Thyroid gland (tissue), 4 donors: ENCODE results near the gene CCDC116. TPM values are rescaled to one million over a fixed set of nuclear protein-coding genes. Genes with fewer than 3 reads are reported as not detected.

ENCODE experiments used
- DNase-seq, 2 donors: peaks; one replicate each; pipeline ENCODE4 v3.0.0-alpha.2; 2019
- H3K27ac ChIP-seq, 3 donors: fragments of 200-600 bp; sonication (generic); 1 replicate in 2 of 3; 2 replicates in 1 of 3; pipeline ENCODE4 v1.5.1; 2016 to 2019; ENCODE audit warnings: mild to moderate bottlenecking in 1 of 3, moderate library complexity in 1 of 3
- H3K27me3 ChIP-seq: fragments of 200-600 bp; sonication (generic); one replicate; pipeline ENCODE4 v1.5.1; 2019
- H3K36me3 ChIP-seq, 2 donors: fragments of 200-600 bp; sonication (generic); one replicate each; pipeline ENCODE4 v1.5.1; 2016 to 2019
- H3K4me1 ChIP-seq, 2 donors: fragments of 200-600 bp; sonication (generic); one replicate each; pipeline ENCODE4 v1.5.1; 2017 to 2019
- H3K4me3 ChIP-seq, 3 donors: fragments of 200-600 bp; sonication (generic); replicated peaks in 1 of 3; 1 replicate in 2 of 3; 2 replicates in 1 of 3; pipeline ENCODE4 v1.5.1; 2016; ENCODE audit warnings: mild to moderate bottlenecking in 1 of 3
- H3K9me3 ChIP-seq: fragments of 200-600 bp; sonication (generic); one replicate; pipeline ENCODE4 v1.5.1; 2017
- POLR2A ChIP-seq, 2 donors: fragments of 450-650 bp; IDR thresholded peaks; one replicate each; pipeline ENCODE4 v1.6.1; 2017; ENCODE audit warnings: antibody characterized with exemption in 2 of 2, mild to moderate bottlenecking in 2 of 2, moderate library complexity in 1 of 2
- WGBS, 2 donors: methylation state at CpG; one replicate each; pipeline ENCODE4 v1.1.5; 2017; 5-methylcytosine and 5-hydroxymethylcytosine counted together
- intact Hi-C: fragments of 100-400 bp; cut with DNase I; formaldehyde crosslinking; loops from one replicate; pipeline ENCODE4 v1.15.1; 2023
- microRNA counts, 2 donors: library from miRNA; unstranded; fragments of <30 nt; microRNA quantifications; one replicate each; lab custom pipeline; 2016 to 2017
- microRNA-seq: library from miRNA; unstranded; fragments of <30 nt; microRNA quantifications from one replicate; pipeline ENCODE4, GENCODE V29; 2016
- small RNA-seq: library from RNA; depleted of rRNA; stranded (forward); fragments of <200 nt; gene quantifications from one replicate; pipeline ENCODE3, GENCODE V24; 2016
- total RNA-seq, 4 donors: library from RNA; depleted of rRNA; stranded (reverse); fragments of >200 nt; gene quantifications; one replicate each; pipeline ENCODE4 v1.2.3, GENCODE V29; 2016
- TF ChIP-seq, protein P1 (sequence below), 6 experiments: fragments of 200-600 bp in 3 of 6; fragments of 450-650 bp in 3 of 6; sonication (generic) in 3 of 6; IDR thresholded peaks; one replicate each; pipeline ENCODE4 v1.5.1; 2016 to 2019; ENCODE audit warnings: antibody characterized with exemption in 6 of 6, mild to moderate bottlenecking in 2 of 6, inconsistent platforms in 1 of 6, moderate library complexity in 1 of 6

The CCDC116 gene
- total RNA-seq, 4 donors from 2014 or later: 0.27 to 1.6 (median 0.74) TPM

DNA sequence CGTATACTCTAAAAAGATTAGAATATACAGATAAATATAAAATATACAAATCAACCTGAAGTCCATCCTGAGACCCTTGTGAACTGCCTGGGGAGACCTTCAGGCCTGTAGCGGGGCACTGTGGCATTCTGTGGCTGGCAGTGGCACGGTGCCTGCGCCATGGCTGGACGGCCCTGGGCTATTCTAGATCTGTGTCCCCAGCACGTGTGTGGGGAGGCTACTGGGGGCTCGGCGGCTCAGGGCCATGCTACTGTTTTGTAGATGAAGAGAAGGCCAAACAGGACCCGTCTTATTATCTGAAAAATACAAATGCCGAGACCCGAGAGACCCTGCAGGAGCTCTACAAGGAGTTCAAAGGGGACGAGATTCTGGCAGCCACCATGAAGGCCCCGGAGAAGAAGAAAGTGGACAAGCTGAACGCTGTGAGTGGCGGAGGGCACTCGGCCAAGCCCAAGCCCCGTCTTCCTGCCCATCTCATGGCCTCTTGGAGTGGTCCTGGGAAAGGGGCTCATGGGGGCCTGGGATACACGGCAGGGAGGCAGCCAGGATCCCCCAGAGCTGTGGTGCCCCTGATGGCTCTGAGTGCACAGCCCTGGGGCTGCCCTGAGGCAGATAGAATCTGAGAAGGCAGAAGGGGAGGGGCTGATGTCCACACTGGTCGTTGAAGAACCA lies 52.1 kb downstream of the CCDC116 start:
- intact Hi-C loops: no loop called here
- 90 to 92% methylated on average over 18 to 19 of the region's 19 CpGs for WGBS, 2 donors
- H3K27me3 ChIP-seq: no peaks in the 10 kb centered on the region
- no peak overlapping the region for H3K27ac ChIP-seq
- H3K36me3 ChIP-seq: peaks cover 17 to 58% of the 10 kb centered on the region in 2 donors
- H3K4me3 ChIP-seq: no peak overlapping the region
- no peaks in the 10 kb centered on the region for H3K9me3 ChIP-seq
- H3K4me1 ChIP-seq: peaks cover 0 to 19% of the 10 kb centered on the region in 2 donors
- DNase-seq: no peak
- TF ChIP-seq, protein P1, sequence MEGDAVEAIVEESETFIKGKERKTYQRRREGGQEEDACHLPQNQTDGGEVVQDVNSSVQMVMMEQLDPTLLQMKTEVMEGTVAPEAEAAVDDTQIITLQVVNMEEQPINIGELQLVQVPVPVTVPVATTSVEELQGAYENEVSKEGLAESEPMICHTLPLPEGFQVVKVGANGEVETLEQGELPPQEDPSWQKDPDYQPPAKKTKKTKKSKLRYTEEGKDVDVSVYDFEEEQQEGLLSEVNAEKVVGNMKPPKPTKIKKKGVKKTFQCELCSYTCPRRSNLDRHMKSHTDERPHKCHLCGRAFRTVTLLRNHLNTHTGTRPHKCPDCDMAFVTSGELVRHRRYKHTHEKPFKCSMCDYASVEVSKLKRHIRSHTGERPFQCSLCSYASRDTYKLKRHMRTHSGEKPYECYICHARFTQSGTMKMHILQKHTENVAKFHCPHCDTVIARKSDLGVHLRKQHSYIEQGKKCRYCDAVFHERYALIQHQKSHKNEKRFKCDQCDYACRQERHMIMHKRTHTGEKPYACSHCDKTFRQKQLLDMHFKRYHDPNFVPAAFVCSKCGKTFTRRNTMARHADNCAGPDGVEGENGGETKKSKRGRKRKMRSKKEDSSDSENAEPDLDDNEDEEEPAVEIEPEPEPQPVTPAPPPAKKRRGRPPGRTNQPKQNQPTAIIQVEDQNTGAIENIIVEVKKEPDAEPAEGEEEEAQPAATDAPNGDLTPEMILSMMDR (IDR thresholded peaks at IDR 0.05): no peak
- no peak for TF ChIP-seq POLR2A (IDR thresholded peaks at IDR 0.05)

DNA sequence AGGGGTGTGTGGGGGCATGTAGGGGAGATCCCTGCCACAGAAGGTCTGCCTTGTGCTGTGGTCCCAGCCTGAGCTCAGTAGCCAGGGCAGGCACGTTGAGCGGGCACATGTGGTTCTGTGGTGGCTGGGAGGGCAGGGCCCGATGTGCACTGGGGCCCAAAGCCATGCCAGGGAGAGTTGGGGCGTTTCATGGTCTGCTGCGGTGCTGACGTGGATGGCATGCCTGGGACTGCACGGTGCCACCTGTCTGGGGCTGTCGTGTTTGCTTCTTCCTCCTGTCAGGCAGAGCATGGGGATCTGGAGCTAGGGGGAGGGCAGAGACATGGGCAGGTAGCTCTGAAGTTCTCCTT lies 52.6 kb downstream of the CCDC116 start:
- TF ChIP-seq POLR2A (IDR thresholded peaks at IDR 0.05): no peak
- TF ChIP-seq, protein P1 (IDR thresholded peaks at IDR 0.05): no peak
- no peak for DNase-seq
- Histone ChIP-seq H3K27ac (no peak overlapping the region), H3K36me3 (peaks cover 20 to 58% of the 10 kb centered on the region in 2 donors), H3K4me3 (no peak overlapping the region), H3K27me3 (no peaks in the 10 kb centered on the region), H3K9me3 (no peaks in the 10 kb centered on the region), H3K4me1 (peaks cover 4 to 24% of the 10 kb centered on the region in 2 donors)
- intact Hi-C loops: no loop called here
- 91 to 95% methylated on average over 7 of the region's 8 CpGs for WGBS, 2 donors

DNA sequence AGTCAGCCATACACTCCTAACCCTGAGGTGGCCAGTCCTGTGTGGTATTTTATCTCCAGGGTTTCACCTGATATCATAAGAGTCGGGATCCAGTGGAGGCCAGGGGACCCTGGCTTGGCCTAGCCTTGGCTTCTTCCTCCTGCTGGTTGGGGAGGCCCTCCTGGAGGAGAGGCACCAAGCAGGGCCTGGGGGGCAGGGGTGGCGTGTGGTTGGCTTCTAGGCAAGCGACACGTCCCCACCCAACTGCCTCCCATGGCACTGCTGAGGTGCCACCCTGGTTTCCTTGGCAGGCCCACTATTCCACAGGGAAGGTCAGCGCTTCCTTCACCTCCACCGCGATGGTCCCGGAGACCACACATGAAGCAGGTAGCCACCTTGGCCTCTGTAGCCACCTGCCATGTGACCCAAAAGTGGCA lies 53.6 kb downstream of the CCDC116 start:
- no peak overlapping the region for H3K4me3 ChIP-seq
- no peaks in the 10 kb centered on the region for H3K27me3 ChIP-seq
- intact Hi-C loops: no loop called here
- no peak for TF ChIP-seq POLR2A (IDR thresholded peaks at IDR 0.05)
- TF ChIP-seq, protein P1 (IDR thresholded peaks at IDR 0.05): no peak
- 95 to 96% methylated on average over 8 of the region's 8 CpGs for WGBS, 2 donors
- no peaks in the 10 kb centered on the region for H3K9me3 ChIP-seq
- DNase-seq: no peak
- peaks cover 7 to 26% of the 10 kb centered on the region in 2 donors for H3K4me1 ChIP-seq
- H3K27ac ChIP-seq: no peak overlapping the region
- H3K36me3 ChIP-seq: peaks cover 20 to 55% of the 10 kb centered on the region in 2 donors

MicroRNAs encoded within 50 kb of the gene (microRNA counts, 767-probe panel; counts per million panel counts)
- microRNA hsa-miR-130b-3p (lab: Ali Mortazavi, UCI): 0 to 1,675 counts per million in 2 donors
- 0 counts per million in 2 donors for microRNA hsa-miR-301b (lab: Ali Mortazavi, UCI)

Small RNA genes lying within 50 kb of the gene (microRNA-seq; reads per million reads assigned to microRNA genes)
- gene MIR130B (570 reads per million, percentile 71 among the genes with 10 or more reads in this experiment), gene MIR301B (1.5 reads per million)

Small RNA genes lying within 50 kb of the gene (small RNA-seq; reads per million reads assigned to genes)
- gene MIR301B: 0.38 reads per million

Other genes with a start within 250 kb of the CCDC116 start
- gene RIMBP3B, start 249.0 kb upstream of the CCDC116 start, total RNA-seq: under 1 TPM in 1 of 4 donors, not detected in 3; 0.54 TPM
- 1 to 10 TPM; 4.7 to 7.7 (median 6.5) TPM for gene HIC2, start 215.4 kb upstream of the CCDC116 start, total RNA-seq
- 1 to 10 TPM in 1 of 4 donors, under 1 TPM in 3; 0.20 to 3.9 (median 0.91) TPM for gene TMEM191C, start 165.4 kb upstream of the CCDC116 start, total RNA-seq
- gene RIMBP3C, start 81.3 kb upstream of the CCDC116 start, total RNA-seq: under 1 TPM in 3 of 4 donors, not detected in 1; 0.13 to 0.59 (median 0.45) TPM
- gene UBE2L3, start 65.0 kb upstream of the CCDC116 start, total RNA-seq: 10 to 100 TPM; 38.2 to 61.9 (median 47.5) TPM
- gene YDJC, start 2.7 kb upstream of the CCDC116 start, total RNA-seq: 10 to 100 TPM; 44.5 to 72.7 (median 54.6) TPM
- gene SDF2L1, start 9.5 kb downstream of the CCDC116 start, total RNA-seq: 100 to 1,000 TPM in 2 of 4 donors, 10 to 100 TPM in 2; 60.2 to 444 (median 210) TPM
- 100 to 1,000 TPM in 2 of 4 donors, 10 to 100 TPM in 2; 72.7 to 135 (median 108) TPM for gene PPIL2, start 33.3 kb downstream of the CCDC116 start, total RNA-seq
- gene YPEL1, start 103.0 kb downstream of the CCDC116 start, total RNA-seq: 1 to 10 TPM; 4.1 to 6.7 (median 5.4) TPM
- gene MAPK1, start 234.9 kb downstream of the CCDC116 start, total RNA-seq: 100 to 1,000 TPM in 2 of 4 donors, 10 to 100 TPM in 2; 83.1 to 145 (median 97.9) TPM